Activated CD8-positive, alpha-beta memory T cell treated with anti-CD3 and anti-CD28 coated beads for 48 hours (primary cell): ENCODE results near the gene TTLL11.

Source experiments
- DNase-seq, 3 experiments: peaks; one replicate each; pipeline ENCODE4 v3.0.0-alpha.2; 2020; ENCODE audit warnings: low read depth in 2 of 3, low spot score in 2 of 3

The TTLL11 gene

DNA sequence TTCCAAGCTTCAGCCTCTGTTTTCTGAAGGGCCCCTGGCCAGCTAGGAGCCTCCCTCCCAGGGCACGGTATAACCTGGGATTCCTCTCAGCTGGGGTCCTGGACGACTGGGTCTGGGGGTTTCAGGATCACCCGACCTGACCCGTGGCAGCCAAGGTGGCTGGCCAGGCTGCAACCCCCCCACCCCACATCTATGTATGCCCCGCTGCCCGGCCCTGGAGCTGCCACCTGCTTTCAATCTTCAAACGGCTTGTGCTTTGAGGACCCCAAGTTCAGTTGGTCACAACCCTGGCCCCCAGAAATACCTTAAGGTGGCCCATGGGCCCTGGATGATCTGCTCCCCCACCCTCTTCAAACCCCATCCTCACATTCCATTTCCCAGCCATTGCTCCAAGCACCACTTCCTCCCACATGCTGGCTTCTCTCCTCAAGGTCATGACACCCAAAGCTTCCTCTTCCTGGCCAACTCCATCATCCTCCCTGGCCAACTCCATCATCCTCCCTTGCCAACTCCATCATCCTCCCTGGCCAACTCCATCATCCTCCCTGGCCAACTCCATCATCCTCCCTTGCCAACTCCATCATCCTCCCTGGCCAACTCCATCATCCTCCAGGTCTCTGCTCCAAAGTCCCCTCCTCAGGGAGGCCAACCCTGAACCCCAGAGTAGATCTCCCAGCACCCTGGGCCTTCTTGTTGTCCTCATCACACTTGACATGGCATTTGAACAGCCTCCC lies 17.2 kb upstream of the TTLL11 start:
- no peak for DNase-seq

DNA sequence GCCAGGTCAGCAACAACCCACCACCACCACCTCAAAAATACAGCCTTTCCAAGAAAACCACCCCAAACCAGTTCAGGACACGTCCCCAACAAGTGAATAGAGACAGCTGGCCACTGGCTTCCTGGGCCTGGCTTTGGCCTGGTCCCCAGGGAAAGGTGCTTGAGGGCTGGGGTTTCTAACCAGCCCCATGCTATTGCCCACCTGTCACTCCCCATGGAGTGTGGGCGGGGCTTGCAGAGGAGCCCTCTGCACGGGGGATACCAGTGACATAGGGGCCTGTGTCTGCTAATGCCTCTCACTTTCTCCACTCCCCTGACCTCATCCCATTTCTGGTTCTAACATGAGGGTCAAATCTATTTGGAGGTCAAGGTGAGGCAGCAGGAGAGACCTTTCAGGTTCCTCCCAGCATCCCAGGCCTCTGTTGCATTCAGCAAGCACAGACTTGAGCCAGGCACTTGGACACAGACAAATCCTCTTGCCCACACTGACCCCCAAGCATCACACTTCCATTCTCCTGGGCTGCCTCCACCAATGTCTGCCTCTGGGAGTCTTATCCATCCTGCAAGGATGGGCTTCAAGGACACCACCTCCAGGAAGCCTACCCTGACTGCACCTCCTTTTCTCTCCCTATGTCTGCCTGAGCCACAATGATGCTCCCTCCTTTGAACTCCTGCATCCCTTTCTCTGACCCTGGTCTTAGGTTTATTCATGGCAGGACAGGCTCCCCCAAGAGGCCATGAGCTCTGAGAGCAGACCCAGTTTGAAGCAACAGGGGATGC lies 16.1 kb upstream of the TTLL11 start:
- DNase-seq = no peak

DNA sequence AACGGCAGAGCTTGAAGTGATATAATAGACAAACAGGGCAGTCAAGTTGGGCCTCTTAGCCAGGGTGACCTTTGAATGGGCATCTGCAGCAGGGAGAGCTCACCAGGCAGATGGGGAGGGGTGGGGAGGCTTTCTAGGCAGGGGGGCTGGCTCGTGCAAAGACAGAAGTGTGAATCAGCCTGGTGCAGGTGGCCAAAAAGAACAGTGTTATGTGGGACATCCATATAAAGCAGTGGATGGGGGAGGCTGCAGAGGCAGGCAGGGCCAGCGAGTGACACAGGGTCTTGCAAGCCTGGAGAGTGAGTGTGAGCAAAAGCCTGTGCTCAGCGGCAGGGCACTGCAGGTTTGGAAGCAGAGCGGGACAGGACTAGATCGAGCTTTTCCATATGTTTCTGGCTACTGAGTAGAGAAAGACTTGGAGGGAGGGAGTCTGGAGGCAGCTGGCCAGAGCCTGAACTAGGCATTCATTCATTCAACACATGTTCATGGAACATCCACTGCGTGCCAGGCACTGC lies 14.2 kb upstream of the TTLL11 start:
- no peak for DNase-seq

DNA sequence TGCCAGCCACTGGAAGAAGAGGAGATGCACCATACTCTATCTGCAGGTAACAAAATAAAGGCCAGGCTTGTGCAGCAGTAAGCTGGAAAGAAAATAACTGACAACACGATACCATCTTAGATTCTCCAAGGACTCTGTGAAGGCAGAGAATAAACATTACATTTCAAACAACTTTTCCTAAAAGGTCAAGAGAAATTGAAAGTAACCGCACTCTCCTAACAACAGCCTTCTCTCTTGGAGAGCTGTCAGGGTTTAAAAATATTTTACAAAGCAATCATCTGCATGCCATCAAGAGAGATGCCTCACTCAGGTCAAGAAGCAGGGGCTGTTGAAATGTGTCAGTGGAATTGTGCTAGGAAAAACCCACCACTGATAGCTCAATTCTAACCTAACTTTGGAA lies 13.5 kb upstream of the TTLL11 start:
- DNase-seq = no peak

DNA sequence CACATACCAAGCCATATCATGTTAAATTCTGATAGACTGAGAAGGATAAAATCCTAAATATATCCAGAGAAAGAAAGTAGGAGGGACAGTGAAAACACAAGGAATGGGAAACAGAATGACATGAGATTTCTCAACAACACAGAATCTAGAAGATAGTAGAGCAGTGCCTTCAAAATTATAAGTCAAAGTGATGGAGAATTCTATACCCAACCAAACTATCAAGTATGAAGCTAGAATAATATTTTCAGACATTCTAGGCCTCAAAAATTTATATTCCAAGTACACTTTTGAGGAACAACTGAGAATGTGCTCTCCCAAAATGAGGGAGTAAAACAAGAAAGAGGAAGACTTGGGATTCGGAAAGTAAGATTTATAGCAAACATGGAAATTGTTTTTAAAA lies 10.9 kb upstream of the TTLL11 start:
- no peak for DNase-seq

DNA sequence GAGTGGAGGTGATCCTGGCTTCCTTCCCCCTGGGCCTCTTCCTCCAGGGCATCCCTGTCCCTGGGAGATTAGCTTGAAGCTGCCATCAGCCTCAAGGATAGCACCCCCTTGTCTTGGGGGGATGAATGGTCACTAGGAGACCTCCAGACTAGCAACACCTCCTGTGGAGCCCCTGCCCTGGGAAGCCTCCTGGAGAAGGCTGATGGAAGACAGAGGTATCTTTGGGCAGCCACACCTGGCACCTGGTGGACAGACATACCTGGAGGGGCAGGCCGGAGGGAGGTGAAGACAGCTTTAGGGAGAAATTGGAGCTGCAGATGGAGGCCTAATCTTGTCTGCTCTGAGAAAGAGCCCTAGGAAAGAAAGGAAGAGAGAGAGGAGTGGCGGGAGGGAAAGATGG lies 9.0 kb upstream of the TTLL11 start:
- DNase-seq = no peak

DNA sequence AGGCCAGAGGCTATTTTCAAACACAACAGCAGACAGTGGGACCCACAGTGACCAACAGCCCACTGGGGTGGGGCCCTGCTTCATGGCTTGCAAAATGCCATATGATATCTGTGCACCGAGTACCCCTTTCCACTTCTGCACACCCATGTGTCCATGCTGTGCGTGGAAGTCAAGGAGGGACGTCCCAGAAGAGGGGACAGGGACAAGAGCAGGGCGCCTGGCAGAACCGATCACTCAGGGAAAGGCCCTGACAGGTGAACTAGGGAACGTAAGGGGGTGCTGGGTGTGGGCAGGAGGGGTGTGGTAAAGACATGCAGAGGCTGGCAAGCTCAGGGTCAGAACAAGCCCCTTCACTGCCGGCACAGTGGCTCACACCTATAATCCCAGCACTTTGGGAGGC lies 7.6 kb upstream of the TTLL11 start:
- DNase-seq = no peak

DNA sequence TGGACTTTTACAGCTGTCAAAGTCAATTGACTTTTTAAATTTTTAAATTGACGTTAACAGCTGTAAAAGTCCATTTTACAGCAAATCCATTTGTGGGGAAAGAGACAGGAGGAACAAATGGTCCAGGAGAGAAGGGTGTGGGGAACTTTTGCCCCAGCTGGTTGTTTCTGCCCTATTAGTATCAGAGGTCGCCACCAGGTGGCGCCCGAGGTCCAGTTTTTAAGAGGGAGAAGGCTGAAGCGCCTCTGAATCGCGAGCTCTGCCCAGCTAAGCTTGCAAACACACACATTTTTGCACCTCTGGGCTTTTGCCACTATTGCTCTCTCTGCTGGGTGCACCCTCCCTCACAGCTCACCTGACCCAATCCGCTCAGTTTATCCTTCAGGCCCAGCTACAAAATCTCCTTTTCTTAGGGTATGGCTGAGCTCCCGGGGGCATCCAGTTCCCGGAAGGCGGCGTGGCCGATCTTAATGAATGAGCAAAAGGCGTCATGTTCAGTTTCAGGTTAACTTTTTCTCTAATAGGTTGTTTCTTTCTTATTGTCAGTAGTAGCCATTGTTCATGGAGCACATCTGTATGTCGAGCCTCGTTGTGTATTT lies 6.3 kb upstream of the TTLL11 start:
- DNase-seq = peak; percentile 45 to 69 (median 58)

DNA sequence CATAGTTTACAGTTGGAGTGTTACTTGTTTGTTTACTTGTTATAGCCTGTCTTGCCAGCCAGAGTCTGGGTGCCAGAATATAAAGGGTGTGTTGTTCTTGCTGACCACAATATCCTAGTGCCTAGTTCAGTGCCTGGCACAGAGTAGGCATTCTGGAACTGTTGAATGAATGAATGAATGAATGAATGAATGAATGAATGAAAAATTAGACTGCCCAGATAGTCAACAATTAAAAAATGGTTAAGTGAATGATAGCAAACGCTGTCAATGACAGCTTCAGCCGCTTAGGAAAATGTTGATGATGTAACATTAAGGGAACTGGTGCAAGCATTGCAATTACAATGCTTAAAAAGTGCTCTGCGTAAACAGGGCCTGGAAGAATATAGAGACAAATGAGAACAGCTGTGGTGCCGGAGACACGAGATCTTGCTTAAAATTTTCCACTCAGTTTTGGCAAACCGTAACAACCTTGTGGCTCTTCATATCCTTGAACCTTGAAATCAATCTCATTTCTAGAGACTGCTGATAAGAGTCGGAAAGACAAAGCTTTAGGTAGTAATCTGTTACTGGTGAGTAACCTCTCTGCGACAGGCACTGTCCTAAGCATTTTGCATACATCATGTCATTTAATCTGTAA lies 4.7 kb upstream of the TTLL11 start:
- DNase-seq = no peak

DNA sequence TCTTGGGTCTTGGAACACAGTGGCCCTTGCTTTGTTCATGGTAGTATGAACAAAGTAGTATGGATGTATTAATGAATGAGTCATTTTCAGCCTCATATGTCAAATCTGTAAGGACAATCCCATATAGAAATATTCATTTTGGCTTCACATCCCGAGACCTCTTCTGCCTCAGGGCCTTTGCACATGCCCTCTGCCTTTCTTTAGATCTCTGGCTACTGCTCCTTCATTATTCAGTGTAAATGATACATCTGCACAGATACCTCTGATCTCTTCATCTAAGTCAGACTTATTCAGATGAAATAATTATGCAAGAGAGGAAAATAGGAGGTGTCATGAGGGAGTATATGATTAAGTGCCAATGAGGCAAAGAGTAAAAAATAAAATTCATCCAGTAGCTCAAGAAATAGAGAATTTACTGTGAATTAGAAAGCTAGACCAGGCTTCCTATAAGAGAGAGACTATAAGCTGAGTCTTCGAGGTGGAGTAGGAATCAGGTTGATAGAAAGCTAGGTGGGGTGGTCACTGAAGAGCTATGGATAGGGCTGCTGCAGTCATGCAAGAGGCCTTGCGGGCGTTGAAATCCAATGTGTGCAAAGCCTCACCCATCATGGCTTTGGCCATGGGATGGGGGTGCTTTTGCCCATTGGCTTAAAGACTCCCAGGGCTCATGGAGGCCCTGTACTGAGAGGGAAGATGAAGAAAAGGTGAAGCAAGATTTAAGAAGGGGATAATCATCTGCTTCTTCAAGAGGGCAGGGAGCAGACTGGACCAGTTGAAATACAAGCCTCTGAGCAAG lies 3.7 kb upstream of the TTLL11 start:
- DNase-seq = no peak

DNA sequence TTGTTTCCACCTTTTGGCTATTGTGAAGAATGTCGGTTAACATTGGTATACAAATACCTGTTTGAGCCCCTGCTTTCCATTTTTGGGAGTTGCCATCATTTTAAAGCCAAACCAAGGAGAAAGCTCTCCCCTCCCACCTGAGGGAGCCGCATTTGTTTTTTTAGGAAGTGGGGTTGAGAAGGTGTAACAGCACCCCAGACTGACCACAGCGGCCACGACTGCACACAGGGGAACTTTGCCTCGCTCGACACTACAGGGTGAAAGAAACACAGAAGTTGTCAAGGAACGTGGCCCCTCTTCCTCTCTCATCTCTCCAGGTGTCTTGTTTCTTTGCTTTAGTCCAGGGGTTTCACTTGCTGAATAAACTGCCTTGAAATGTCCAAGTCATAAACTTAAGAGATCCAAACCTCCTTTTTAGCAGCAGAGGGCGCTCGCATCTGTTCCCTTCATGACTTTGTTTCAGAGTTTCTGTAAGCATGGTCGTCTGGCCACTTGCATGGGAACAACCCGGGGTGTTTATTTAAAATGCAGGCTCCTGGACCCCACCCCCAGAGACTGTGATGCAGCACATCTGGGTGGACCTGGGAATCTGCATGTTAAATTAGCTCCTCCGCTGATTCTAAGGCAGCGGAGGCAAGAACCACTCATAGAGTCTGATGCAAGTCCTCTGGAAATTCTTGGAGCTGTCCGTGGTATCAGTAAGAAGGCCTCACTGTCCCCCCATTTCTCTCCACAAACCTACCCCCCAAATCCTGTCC lies 2.1 kb upstream of the TTLL11 start:
- DNase-seq = no peak

DNA sequence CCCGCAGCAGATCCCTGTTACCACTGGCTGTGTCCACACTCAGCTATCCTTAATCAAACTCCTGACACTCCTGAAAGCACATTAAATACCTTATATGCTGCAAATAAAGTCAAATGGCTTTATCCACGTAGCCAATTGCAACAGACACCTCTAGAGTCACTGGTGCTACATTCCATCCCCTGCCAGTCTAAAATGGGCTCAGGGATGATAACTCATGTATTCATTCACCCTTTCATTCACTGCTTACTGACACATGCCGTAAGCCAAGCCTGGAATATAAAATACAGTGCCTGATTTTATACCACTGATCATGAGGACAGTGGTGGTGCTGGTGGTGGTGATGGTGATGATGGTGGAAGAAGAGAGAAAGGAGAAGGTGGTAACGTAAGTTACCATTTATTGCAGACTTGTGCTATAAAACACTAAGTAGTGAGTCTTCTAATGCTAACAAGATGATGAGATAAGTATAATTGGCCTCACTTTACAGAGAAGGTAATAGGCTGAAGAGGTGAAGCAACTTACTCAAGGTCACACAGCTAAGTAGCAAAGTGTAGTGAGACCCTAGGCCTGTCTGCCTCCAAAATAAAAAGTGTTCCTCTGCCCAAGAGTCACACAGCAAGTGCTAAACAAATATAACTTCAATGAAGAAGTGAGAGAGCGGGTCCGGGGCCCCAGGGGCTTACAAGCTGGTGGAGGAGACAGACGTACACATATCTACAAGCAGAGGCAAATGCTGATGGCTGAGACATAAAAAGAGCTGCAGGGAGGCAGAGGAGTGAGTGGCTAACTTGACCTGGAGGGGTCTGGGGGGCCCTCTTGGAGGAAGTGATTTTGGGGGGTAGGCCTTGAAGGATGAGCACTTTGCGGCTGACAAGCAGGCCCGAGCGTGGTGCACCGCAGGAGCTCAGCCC lies 1.2 kb downstream of the TTLL11 start:
- DNase-seq = no peak

DNA sequence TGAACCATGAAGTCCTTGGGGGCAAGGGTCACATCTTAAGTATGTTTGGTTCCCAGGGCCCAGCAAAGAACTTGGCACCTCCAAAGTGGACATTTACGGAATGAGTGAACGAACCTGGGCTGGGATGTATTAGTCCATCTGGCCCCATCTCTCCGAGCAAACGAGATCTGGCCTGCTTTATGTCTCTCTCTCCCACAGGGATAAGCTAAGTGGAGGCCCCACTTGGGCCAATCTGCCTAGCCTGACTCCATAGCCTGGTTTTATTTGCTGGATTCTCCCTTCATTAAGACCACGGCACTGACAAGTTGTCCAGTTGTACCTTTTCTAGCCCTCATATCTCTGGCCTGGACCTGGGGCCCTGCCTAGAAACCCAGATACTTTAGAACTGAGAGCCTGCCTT lies 2.1 kb downstream of the TTLL11 start:
- no peak for DNase-seq

DNA sequence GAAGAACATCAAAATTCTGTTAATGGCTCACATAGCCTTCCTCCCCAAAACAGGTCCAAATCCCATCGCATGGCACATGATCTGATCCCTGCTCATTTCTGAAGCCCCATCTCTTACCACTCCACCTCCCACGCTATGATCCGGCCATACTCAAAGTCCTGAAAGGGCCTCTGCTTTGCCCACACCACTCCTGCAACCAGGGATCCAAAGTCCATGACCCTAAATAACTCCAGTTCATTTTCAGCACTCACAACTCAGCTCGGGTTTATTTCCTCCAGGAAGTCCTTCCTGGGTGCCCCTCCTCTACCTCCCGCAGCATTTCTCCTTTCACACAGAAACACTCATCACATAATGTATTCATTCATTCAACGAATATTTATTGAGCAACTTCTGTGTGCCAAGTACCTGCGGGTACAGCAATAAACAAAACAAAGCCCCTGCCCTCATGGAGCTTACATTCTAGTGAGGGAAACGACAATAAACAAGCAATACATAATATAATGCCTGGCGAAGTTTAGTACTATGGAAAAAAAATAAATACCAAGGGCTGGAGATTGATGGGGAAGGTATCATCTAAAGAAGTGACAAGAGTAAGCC lies 2.7 kb downstream of the TTLL11 start:
- no peak for DNase-seq

DNA sequence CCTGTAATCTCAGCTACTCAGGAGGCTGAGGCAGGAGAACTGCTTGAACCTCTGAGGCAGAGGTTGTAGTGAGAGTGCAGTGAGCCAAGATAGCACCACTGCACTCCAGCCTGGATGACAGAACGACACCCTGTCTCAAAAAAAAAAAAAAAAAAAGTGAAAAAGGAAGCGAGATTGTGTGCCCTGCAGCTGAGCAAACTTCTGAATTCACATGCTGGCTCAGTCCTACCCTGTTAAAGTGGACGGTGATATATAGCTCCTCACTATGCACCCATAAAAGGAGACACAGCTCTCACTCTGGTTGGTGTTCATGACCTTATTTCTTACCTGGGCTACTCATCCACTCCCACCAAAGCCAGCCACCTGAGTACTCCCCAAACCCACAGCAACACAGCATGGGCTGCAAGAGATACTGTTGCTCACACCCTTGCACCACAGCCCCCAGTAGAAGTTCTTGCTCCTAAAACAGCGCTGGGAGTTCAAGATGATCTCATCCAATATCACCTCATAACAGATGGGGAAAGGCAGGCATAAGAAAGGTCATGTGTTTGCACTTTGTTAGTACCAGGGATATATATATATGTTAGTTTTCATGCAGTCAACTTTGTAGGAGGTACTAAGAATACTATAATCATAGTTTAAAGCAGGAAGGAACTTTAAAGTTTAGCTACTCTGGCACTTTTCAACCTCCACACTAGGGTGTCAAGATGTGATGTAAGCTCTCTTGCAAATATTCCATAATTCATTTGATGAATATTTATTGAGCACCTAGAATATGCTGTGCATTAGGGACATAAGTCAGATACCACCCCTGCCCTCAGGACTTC lies 4.0 kb downstream of the TTLL11 start:
- DNase-seq = no peak

DNA sequence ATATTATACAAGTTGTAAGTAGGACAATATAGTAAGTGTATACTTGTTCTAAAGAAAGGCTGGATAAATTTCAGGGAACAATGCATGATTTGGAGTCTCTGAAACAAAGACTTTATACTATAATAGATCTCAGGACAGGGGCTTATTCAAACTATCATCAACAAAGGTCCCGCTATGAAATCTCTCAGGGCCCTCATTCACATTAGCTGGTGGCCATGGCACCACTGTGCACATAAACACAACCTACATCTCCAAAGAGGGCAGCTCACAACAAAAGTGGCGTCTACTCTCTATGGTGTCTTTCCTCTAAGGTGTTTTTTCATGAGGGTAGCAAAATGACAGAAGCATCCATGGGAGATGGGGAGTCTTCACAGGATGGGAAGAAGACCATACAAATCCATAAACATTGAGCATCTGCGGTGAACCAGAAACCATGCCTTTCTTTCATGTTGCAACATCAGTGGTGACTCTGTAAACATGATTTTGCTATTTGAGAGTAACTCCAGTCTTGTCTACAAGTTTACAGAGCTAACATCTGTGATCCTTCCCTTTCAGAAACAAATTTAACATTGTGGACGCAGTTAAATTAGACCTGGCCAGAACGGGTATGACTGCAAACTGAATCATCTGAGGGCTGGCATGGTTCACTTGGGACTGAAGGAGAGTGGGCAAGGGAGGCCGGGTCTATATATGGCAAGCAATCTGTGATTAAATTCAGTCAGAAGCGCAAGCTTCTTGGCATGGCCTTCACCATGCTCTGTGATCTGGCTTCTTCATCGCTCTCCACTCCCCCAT lies 5.5 kb downstream of the TTLL11 start:
- no peak for DNase-seq

DNA sequence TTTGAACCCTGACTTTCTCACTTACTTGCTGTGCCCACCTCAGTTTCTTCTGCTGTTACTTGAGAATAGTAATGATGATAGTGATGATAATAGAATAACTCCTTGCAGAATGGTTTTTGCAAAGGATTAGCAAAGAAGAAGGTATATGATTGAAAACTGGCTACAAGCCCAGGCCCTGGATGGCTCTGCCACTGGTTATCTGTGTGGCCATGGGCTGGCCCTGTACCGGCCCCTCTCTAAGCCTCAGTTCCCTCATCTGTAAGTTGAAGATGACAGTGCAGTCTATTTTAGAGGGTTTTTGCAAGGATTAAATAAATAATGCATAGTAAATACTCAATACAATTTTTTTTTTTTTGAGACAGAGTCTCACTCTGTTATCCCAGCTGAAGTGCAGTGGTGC lies 6.2 kb downstream of the TTLL11 start:
- DNase-seq = no peak
